GM19372 (cell line): Measurements from ENCODE around the gene SURF6.
"Not testable (repeated sequence)": the region's sequence is repeated elsewhere in the genome, so short reads cannot be mapped to it uniquely, and the experiment has no call there.

Experiments
- ATAC-seq: cut with Tn5 transposase; IDR thresholded peaks from one replicate; pipeline ENCODE4 v1.9.1; 2021; ENCODE audit warnings: mild to moderate bottlenecking, low read depth, moderate library complexity; ENCODE audit not compliant: unreplicated experiment

The SURF6 gene

DNA sequence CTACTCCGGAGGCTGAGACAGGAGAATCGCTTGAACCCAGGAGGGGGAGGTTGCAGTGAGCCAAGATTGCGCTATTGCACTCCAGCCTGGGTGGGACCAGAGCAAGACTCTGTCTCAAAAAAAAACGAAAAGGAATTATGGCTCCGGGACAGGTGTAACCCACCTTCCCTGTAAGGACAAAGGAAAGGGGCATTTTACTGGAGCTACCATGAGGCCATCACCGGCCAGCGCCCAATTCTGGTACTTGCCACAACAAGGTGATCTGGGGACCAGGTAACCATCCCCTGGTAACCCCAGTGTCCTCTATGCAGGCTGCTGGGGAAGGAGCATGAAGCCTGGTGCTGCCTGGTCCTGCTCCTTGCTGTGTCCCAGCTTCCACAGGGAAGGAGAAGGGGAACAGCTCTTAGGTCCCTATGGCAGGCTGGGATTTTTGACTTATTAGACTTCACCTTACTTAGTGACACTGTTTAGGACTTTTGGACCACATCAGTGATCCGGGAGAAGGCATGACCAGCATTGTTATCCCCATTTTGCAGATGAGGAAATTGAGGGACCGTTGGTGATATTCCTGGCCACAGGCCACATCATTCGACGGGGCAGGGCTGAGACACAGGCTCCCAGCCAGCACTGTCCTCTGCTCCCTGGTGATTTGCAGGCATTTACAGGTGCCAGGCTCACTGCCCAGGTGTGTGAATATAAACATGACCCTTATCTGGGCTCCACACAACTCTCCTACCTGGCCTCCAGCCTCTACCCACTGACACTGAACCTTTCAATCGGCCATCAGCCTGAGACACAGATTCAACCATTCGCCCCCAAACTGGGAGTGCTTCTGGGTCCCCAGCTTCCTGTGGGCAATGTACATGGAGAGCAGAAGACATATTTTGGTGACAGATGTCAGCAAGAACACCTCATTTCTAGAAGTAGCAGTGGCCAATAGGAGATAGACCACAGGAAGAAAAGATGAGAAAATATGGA is 34.4 kb downstream of the SURF6 start:
- no peak for ATAC-seq

GRCh38 chr9:133299996-133300395 is 36.0 kb downstream of the SURF6 start:
- not testable (repeated sequence) for ATAC-seq

- no peak for ATAC-seq
Observed at GRCh38 chr9:133294257-133294656, 41.7 kb downstream of the SURF6 start.

- ATAC-seq: no peak
Observed at GRCh38 chr9:133290751-133291302, 45.2 kb downstream of the SURF6 start.

DNA sequence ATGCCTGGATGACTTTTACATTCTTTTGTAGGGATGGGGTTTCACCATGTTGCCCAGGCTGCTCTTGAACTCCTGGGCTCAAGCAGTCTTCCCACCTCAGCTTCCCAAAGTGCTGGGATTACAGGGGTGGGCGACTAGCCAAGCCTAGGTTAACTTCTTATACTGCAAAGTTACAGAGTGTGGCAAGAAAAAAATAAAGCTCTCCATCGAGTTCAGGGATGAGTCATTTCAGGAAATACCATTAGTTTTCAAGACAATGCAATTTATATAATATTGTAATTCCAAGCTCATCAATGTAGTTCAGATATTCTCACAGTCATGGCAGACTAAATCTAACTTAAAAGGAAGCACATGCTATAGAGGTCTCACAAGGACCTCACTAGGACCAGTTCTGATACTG is 49.5 kb downstream of the SURF6 start:
- ATAC-seq: no peak

GRCh38 chr9:133285252-133285775 is 50.7 kb downstream of the SURF6 start:
- no peak for ATAC-seq

DNA sequence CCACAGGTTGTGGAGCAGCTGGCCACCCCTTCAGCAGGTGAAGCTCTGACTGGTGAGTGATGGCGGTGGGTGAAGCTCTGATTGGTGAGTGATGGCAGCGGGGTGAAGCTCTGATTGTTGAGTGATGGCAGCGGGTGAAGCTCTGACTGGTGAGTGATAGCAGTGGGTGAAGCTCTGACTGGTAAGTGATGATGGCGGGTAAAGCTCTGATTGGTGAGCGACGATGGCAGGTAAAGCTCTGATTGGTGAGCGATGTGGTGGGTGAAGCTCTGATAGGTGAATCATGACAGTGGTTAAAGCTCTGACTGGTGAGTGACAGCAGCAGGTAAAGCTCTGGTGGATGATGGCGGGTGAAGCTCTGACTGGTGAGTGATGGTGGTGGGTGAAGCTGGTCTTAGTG is 51.6 kb downstream of the SURF6 start:
- no peak for ATAC-seq

DNA sequence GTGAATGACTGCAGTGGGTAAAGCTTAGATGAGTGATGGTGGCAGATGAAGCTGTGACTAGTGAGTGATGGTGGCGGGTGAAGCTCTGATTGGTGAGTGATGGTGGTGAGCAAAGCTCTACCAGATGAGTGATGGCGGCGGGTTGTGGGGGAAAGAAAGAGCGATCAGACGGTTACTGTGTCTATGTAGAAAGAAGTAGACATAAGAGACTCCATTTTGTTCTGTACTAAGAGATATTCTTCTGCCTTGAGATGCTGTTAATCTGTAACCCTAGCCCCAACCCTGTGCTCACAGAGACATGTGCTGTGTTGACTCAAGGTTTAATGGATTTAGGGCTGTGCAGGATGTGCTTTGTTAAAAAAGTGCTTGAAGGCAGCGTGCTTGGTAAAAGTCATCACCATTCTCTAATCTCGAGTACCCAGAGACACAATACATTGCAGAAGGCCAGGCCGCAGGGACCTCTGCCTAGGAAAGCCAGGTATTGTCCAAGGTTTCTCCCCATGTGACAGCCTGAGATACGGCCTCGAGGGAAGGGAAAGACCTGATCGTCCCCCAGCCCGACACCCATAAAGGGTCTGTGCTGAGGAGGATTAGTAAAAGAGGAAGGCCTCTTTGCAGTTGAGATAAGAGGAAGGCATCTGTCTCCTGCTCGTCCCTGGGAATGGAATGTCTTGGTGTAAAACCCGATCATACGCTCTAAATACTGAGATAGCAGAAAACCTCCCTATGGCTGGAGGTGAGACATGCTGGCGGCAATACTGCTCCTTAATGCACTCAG is 52.5 kb downstream of the SURF6 start:
- ATAC-seq: not testable (repeated sequence)

GRCh38 chr9:133282464-133283238 is 53.3 kb downstream of the SURF6 start:
- no peak for ATAC-seq

GRCh38 chr9:133280392-133280791 is 55.6 kb downstream of the SURF6 start:
- ATAC-seq: no peak
